Placental epithelial cell (primary cell): ENCODE results near the gene IRGC. TPM values are rescaled to one million over a fixed set of nuclear protein-coding genes. Genes with fewer than 3 reads are reported as not detected.

ENCODE experiments used
- total RNA-seq: library from RNA; depleted of rRNA; stranded (reverse); fragments of >200 nt; gene quantifications from 2 replicates; pipeline ENCODE4 v1.2.3, GENCODE V29; 2012

IRGC gene
- not detected in 2 replicates for total RNA-seq

DNA sequence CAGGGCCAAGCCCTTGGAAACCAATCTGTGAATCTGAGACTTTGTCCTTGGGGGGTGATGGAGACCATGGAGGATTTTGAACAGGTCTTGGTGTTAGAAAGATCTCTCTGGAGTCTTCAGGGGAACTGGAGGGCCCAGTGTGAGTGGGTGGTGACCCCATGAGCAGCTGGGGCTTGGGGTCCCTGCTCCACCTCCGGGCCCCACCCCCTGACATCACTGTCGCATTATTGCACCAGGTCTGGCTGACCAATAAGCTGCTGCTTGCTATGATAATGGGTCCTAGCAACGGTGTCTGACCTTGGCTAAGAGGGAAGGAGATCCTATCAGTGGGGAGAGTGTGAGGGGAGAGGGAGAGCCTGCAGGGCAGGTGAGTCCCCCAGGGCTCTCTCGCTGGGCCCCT lies at the start of gene IRGC:
Gene IRGC (plus strand): TSS at position 301 of the 400 bp plus-strand sequence. CDS start 2,483 bp downstream, outside the sequence.

DNA sequence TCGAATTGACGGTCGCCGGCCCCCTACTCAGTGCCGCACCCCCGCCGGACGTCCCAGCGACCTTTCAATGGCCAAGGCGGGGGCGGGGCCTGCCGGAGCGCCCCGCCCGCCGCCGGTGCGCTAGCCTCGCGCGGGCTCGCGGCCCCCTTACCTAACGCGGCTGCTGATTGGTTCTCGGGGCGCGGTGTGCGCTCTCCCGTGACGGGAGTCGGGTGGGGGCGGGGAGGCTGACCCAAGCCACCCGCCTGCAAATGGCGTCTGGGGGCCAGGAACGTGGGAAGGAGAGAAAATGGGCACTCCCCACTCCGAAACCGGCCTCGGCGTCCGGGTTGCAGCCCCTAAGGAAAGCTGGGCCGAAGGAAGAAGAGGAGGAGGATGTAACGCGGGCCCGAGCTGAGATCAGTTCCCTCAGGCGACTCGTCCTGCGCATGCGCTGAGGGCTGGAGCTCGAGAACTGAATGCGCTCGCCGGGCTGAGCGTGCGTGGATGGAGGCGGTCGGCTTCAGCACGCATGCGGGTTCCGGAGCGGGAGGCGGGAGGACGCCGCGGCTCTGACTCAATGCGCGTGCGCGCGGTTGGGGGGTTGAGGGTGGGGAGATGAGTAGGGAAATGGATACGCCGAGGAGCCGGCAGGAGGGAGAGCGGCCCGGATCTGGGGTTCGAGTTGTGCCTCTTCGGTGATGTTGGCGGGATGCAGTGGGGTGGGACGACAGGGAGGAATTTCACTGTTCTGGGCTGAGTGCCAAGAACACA lies 38.8 kb downstream of the IRGC start, which contains the start of gene SMG9:
Gene SMG9 (minus strand): TSS at position 460 of the 753 bp plus-strand sequence. CDS start 4,221 bp downstream, outside the sequence.

Other genes with a start within 250 kb of the IRGC start
- 24.8 and 45.5 TPM in 2 replicates for gene PHLDB3, start 211.3 kb upstream of the IRGC start, total RNA-seq
- gene ETHE1, start 188.9 kb upstream of the IRGC start, total RNA-seq = 174 and 189 TPM in 2 replicates
- under 0.01 TPM in 1 of 2 replicates, not detected in the other for gene ZNF575, start 182.9 kb upstream of the IRGC start, total RNA-seq
- gene XRCC1, start 140.5 kb upstream of the IRGC start, total RNA-seq = 27.0 and 51.8 TPM in 2 replicates
- 2.4 and 11.0 TPM in 2 replicates for gene PINLYP, start 140.3 kb upstream of the IRGC start, total RNA-seq
- 16.9 and 18.5 TPM in 2 replicates for gene IRGQ, start 119.9 kb upstream of the IRGC start, total RNA-seq
- gene ZNF576, start 119.5 kb upstream of the IRGC start, total RNA-seq = 7.9 and 9.0 TPM in 2 replicates
- under 0.01 and 0.22 TPM in 2 replicates for gene SRRM5, start 104.0 kb upstream of the IRGC start, total RNA-seq
- 20.8 and 27.9 TPM in 2 replicates for gene ZNF428, start 96.4 kb upstream of the IRGC start, total RNA-seq
- 0.54 and 1.2 TPM in 2 replicates for gene CADM4, start 76.2 kb upstream of the IRGC start, total RNA-seq
- gene PLAUR, start 45.9 kb upstream of the IRGC start, total RNA-seq = 45.1 and 48.3 TPM in 2 replicates
- gene SMG9, start 38.9 kb downstream of the IRGC start, total RNA-seq = 17.5 and 27.1 TPM in 2 replicates
- gene KCNN4, start 64.9 kb downstream of the IRGC start, total RNA-seq = 85.2 and 95.4 TPM in 2 replicates
- gene LYPD5, start 86.4 kb downstream of the IRGC start, total RNA-seq = 10.8 and 12.2 TPM in 2 replicates
- 14.7 and 18.8 TPM in 2 replicates for gene ZNF283, start 111.2 kb downstream of the IRGC start, total RNA-seq
- gene ZNF404, start 167.9 kb downstream of the IRGC start, total RNA-seq = 1.4 and 4.3 TPM in 2 replicates
- 14.3 and 18.1 TPM in 2 replicates for gene ZNF45, start 219.2 kb downstream of the IRGC start, total RNA-seq
- 7.0 and 7.9 TPM in 2 replicates for gene ZNF221, start 235.2 kb downstream of the IRGC start, total RNA-seq